H1 (cell line): ENCODE measurements around the gene C15orf62. TPM values are rescaled to one million over a fixed set of nuclear protein-coding genes. Genes with fewer than 3 reads are reported as not detected.

Experiments used
- CTCF ChIA-PET: fragments of 300-600 bp; sonication (Branson Sonifier 250); formaldehyde crosslinking; loops from one replicate; lab custom pipeline; 2021; ENCODE audit not compliant: partially characterized antibody; lab: Charles Lee
- POLR2A ChIA-PET: fragments of 300-600 bp; sonication (Branson Sonifier 250); formaldehyde crosslinking; loops from one replicate; lab custom pipeline; 2021; ENCODE audit warnings: inconsistent platforms; ENCODE audit not compliant: partially characterized antibody; lab: Charles Lee
- DNase-seq, 2 experiments: peaks; one replicate each; pipeline versions ENCODE4 v3.0.0 to v3.0.0-alpha.2; 2010 to 2022; ENCODE audit warnings: low spot score in 2 of 2, low read depth in 1 of 2, mixed read lengths in 1 of 2
- FAIRE-seq: peaks from 2 replicates; lab custom pipeline; 2011; peaks lifted over from hg19 to GRCh38; lab: Jason Lieb, UNC
- H2AFZ ChIP-seq: 2 replicates; pipeline ENCODE4 v1.8.1; 2012; ENCODE audit warnings: low read length, inconsistent platforms
- H2AK5ac ChIP-seq: 2 replicates; pipeline ENCODE4 v1.6.1; 2013; ENCODE audit warnings: low read depth, low read length
- H2BK120ac ChIP-seq: replicated peaks from 2 replicates; pipeline ENCODE3; 2013; ENCODE audit warnings: low read depth, low read length, inconsistent platforms
- H2BK12ac ChIP-seq: 2 replicates; pipeline ENCODE4 v1.6.1; 2013; ENCODE audit warnings: low read depth, low read length
- H2BK15ac ChIP-seq: 2 replicates; pipeline ENCODE4 v1.6.1; 2013; ENCODE audit warnings: low read length
- H2BK20ac ChIP-seq: 2 replicates; pipeline ENCODE4 v1.6.1; 2013; ENCODE audit warnings: low read length
- H2BK5ac ChIP-seq: 2 replicates; pipeline ENCODE4 v1.6.1; 2013; ENCODE audit warnings: low read depth, low read length
- H3K14ac ChIP-seq: 2 replicates; pipeline ENCODE4 v1.6.1; 2013; ENCODE audit warnings: inconsistent platforms; ENCODE audit not compliant: insufficient read length
- H3K18ac ChIP-seq: 2 replicates; pipeline ENCODE4 v1.6.1; 2013; ENCODE audit warnings: low read length; ENCODE audit errors: extremely low read depth
- H3K23ac ChIP-seq: 2 replicates; pipeline ENCODE4 v1.6.1; 2013; ENCODE audit warnings: inconsistent platforms; ENCODE audit not compliant: insufficient read length
- H3K23me2 ChIP-seq: 2 replicates; pipeline ENCODE4 v1.6.1; 2013; ENCODE audit warnings: low read depth, low read length
- H3K27ac ChIP-seq: 2 replicates; pipeline ENCODE4 v1.6.1; 2011; ENCODE audit warnings: low read depth, low read length, inconsistent platforms
- H3K27me3 ChIP-seq, 4 experiments: replicated peaks in 1 of 4; 1 replicate in 1 of 4; 2 replicates in 3 of 4; pipeline versions ENCODE4 v1.6.1 to v1.8.1; 2011 to 2013; ENCODE audit warnings: low read length in 3 of 4, mild to moderate bottlenecking in 3 of 4, inconsistent platforms in 2 of 4, mixed read lengths in 2 of 4, moderate library complexity in 1 of 4; ENCODE audit not compliant: control insufficient read depth in 3 of 4, insufficient read depth in 3 of 4; ENCODE audit errors: extremely low read depth in 1 of 4
- H3K36me3 ChIP-seq, 4 experiments: 2 replicates each; pipeline versions ENCODE4 v1.6.1 to v1.8.1; 2011 to 2013; ENCODE audit warnings: mild to moderate bottlenecking in 4 of 4, low read length in 3 of 4, moderate library complexity in 2 of 4, control low read depth in 1 of 4, inconsistent platforms in 1 of 4; ENCODE audit not compliant: insufficient read depth in 4 of 4, control insufficient read depth in 2 of 4
- H3K4ac ChIP-seq: replicated peaks from 2 replicates; pipeline ENCODE3; 2013; ENCODE audit warnings: low read length, low read depth, mixed read lengths, inconsistent platforms; ENCODE audit not compliant: insufficient read length
- H3K4me1 ChIP-seq, 4 experiments: replicated peaks in 1 of 4; 1 replicate in 1 of 4; 2 replicates in 3 of 4; pipeline versions ENCODE4 v1.6.1 to v1.8.1; 2011 to 2013; ENCODE audit warnings: low read length in 3 of 4, inconsistent platforms in 2 of 4, mixed read lengths in 1 of 4; ENCODE audit not compliant: insufficient read depth in 4 of 4, control insufficient read depth in 3 of 4
- H3K4me2 ChIP-seq, 2 experiments: 2 replicates each; pipeline versions ENCODE4 v1.6.1 to v1.8.1; 2011 to 2013; ENCODE audit warnings: low read depth in 2 of 2, low read length in 2 of 2, control low read depth in 1 of 2, inconsistent platforms in 1 of 2, mild to moderate bottlenecking in 1 of 2; ENCODE audit not compliant: insufficient read depth in 1 of 2
- H3K4me3 ChIP-seq, 4 experiments: fragments of 200-600, 300-600 bp in 1 of 4; sonication (generic), shearing (Covaris generic), sonication (Bioruptor Twin) in 1 of 4; 2 replicates each; pipeline versions ENCODE4 v1.5.1 to v1.8.1; 2011 to 2016; ENCODE audit warnings: low read length in 4 of 4, low read depth in 3 of 4, control low read depth in 2 of 4, inconsistent platforms in 2 of 4, mild to moderate bottlenecking in 2 of 4, mixed read lengths in 1 of 4, moderate library complexity in 1 of 4; ENCODE audit not compliant: insufficient read depth in 2 of 4; ENCODE audit errors: extremely low read depth in 1 of 4
- H3K56ac ChIP-seq: replicated peaks from 2 replicates; pipeline ENCODE3; 2013; ENCODE audit warnings: low read depth, mild to moderate bottlenecking, mixed read lengths, low read length, inconsistent platforms; ENCODE audit not compliant: insufficient read length
- H3K79me1 ChIP-seq: 2 replicates; pipeline ENCODE4 v1.6.1; 2013; ENCODE audit warnings: low read depth, low read length, control low read depth
- H3K79me2 ChIP-seq, 2 experiments: 2 replicates each; pipeline versions ENCODE4 v1.6.1 to v1.8.1; 2012 to 2013; ENCODE audit warnings: low read length in 2 of 2, mild to moderate bottlenecking in 2 of 2, inconsistent platforms in 1 of 2; ENCODE audit not compliant: insufficient read depth in 2 of 2, control insufficient read depth in 1 of 2
- H3K9ac ChIP-seq, 4 experiments: replicated peaks in 1 of 4; 1 replicate in 1 of 4; 2 replicates in 3 of 4; pipeline versions ENCODE4 v1.6.1 to v1.8.1; 2011 to 2013; ENCODE audit warnings: low read depth in 3 of 4, low read length in 3 of 4, control low read depth in 2 of 4, mild to moderate bottlenecking in 2 of 4, moderate library complexity in 2 of 4, inconsistent platforms in 1 of 4; ENCODE audit errors: extremely low read depth in 1 of 4
- H3K9me3 ChIP-seq, 2 experiments: 2 replicates each; pipeline versions ENCODE4 v1.6.1 to v1.8.1; 2012 to 2013; ENCODE audit warnings: mild to moderate bottlenecking in 2 of 2, moderate library complexity in 2 of 2, control low read depth in 1 of 2, inconsistent platforms in 1 of 2, low read depth in 1 of 2, low read length in 1 of 2, mixed read lengths in 1 of 2; ENCODE audit not compliant: insufficient read depth in 2 of 2
- H4K20me1 ChIP-seq, 2 experiments: replicated peaks in 1 of 2; 2 replicates each; pipeline versions ENCODE3 to v1.8.1; 2011 to 2013; ENCODE audit warnings: inconsistent platforms in 2 of 2, low read length in 2 of 2, mild to moderate bottlenecking in 1 of 2; ENCODE audit not compliant: insufficient read depth in 2 of 2, control insufficient read depth in 1 of 2
- H4K5ac ChIP-seq: 2 replicates; pipeline ENCODE4 v1.6.1; 2013; ENCODE audit warnings: low read length, low read depth, mixed read lengths, inconsistent platforms; ENCODE audit not compliant: insufficient read length
- H4K8ac ChIP-seq: 2 replicates; pipeline ENCODE4 v1.8.0; 2013; ENCODE audit warnings: mild to moderate bottlenecking, moderate library complexity, low read length, inconsistent platforms; ENCODE audit not compliant: insufficient read depth; ENCODE audit errors: extremely low read depth
- H4K91ac ChIP-seq: replicated peaks from 2 replicates; pipeline ENCODE3; 2013; ENCODE audit warnings: low read length, mixed read lengths, inconsistent platforms; ENCODE audit not compliant: insufficient read length
- ASH2L ChIP-seq: fragments of 200-600, 300-600 bp; sonication (generic); IDR thresholded peaks from one replicate; pipeline ENCODE4 v1.7.1; 2017; ENCODE audit warnings: low read length
- BCL11A ChIP-seq, 2 experiments: IDR thresholded peaks; one replicate each; pipeline ENCODE4 v1.6.1; 2011; ENCODE audit warnings: low read depth in 2 of 2, low read length in 2 of 2, mild to moderate bottlenecking in 2 of 2
- CBX5 ChIP-seq: fragments of 300-800, 300-1000 bp; sonication (generic); IDR thresholded peaks from 2 replicates; pipeline ENCODE4 v1.7.1; 2016; ENCODE audit warnings: antibody characterized with exemption, low read length, low read depth
- CHD1 ChIP-seq: IDR thresholded peaks from 2 replicates; pipeline ENCODE4 v1.6.1; 2012; ENCODE audit warnings: low read depth, low read length, improper control_type of control experiment
- CHD2 ChIP-seq: IDR thresholded peaks from 2 replicates; pipeline ENCODE4 v1.6.1; 2012; ENCODE audit warnings: low read length, improper control_type of control experiment
- CREB1 ChIP-seq: IDR thresholded peaks from 2 replicates; pipeline ENCODE4 v1.6.1; 2012; ENCODE audit warnings: inconsistent platforms
- JUN ChIP-seq: IDR thresholded peaks from 2 replicates; pipeline ENCODE4 v1.6.1; 2011; ENCODE audit warnings: low read depth, mild to moderate bottlenecking, improper control_type of control experiment, low read length
- KDM5A ChIP-seq: fragments of 200-600 bp; IDR thresholded peaks from 2 replicates; pipeline ENCODE4 v1.7.1; 2012; ENCODE audit warnings: mild to moderate bottlenecking, low read length, inconsistent platforms, mixed read lengths
- NRF1 ChIP-seq: IDR thresholded peaks from 2 replicates; pipeline ENCODE4 v1.6.1; 2011; ENCODE audit warnings: mild to moderate bottlenecking, low read depth, low read length, improper control_type of control experiment
- POLR2A ChIP-seq, 2 experiments: IDR thresholded peaks; 1 replicate in 1 of 2; 2 replicates in 1 of 2; pipeline ENCODE4 v1.6.1; 2011; ENCODE audit warnings: low read depth in 2 of 2, low read length in 2 of 2, mild to moderate bottlenecking in 2 of 2; ENCODE audit errors: control extremely low read depth in 1 of 2
- RFX5 ChIP-seq: IDR thresholded peaks from 2 replicates; pipeline ENCODE4 v1.6.1; 2011; ENCODE audit warnings: low read depth, low read length, improper control_type of control experiment, borderline replicate concordance
- SIN3A ChIP-seq, 2 experiments: IDR thresholded peaks in 1 of 2; conservative IDR thresholded peaks in 1 of 2; 2 replicates each; pipeline ENCODE4 v1.6.1; 2011 to 2012; ENCODE audit warnings: low read length in 2 of 2, improper control_type of control experiment in 1 of 2, low read depth in 1 of 2, mild to moderate bottlenecking in 1 of 2
- SIRT6 ChIP-seq: IDR thresholded peaks from one replicate; pipeline ENCODE4 v1.7.1; 2012; ENCODE audit warnings: low read length, inconsistent platforms
- SP2 ChIP-seq: IDR thresholded peaks from 2 replicates; pipeline ENCODE4 v1.6.1; 2012; ENCODE audit warnings: mild to moderate bottlenecking, low read length, inconsistent platforms
- TBP ChIP-seq: IDR thresholded peaks from 2 replicates; pipeline ENCODE4 v1.6.1; 2011; ENCODE audit warnings: low read depth, low read length, improper control_type of control experiment
- ZNF274 ChIP-seq: IDR thresholded peaks from 2 replicates; pipeline ENCODE4 v1.7.0; 2012; ENCODE audit warnings: low read length, borderline replicate concordance; ENCODE audit errors: extremely low read depth
- WGBS, 2 experiments: shearing (Covaris generic) in 1 of 2; methylation state at CpG; one replicate each; pipeline versions ENCODE4 v1.1.6 to v1.1.7; 2013 to 2015; ENCODE audit warnings: low lambda C conversion rate in 2 of 2, mixed read lengths in 2 of 2, inconsistent platforms in 1 of 2, low coverage in 1 of 2, missing lambda C conversion rate in 1 of 2; ENCODE audit not compliant: insufficient replicate concordance in 2 of 2, insufficient coverage in 1 of 2, insufficient read length in 1 of 2; ENCODE audit errors: extremely low coverage in 1 of 2, missing lambda C conversion rate in 1 of 2; 5-methylcytosine and 5-hydroxymethylcytosine counted together
- polyA plus RNA-seq, 7 experiments: library from polyadenylated mRNA; depleted of rRNA in 3 of 7; stranded (reverse) in 5 of 7; unstranded in 2 of 7; fragments of >200 nt in 5 of 7; fragments of 200-250 nt in 2 of 7; gene quantifications; 1 replicate in 5 of 7; 2 replicates in 1 of 7; 4 replicates in 1 of 7; pipeline versions ENCODE4 v1.2.1 to v1.2.3, GENCODE V29; 2011 to 2013; ENCODE audit warnings: missing spikeins in 2 of 7, mixed read lengths in 2 of 7
- total RNA-seq: library from RNA; stranded (reverse); fragmentation: NEBNext Ultra II Directional; extraction: Animal tissue kit (Norgen Biotek cat#: 25700); gene quantifications from 2 replicates; pipeline ENCODE4 v1.2.1, GENCODE V29; 2021

C15orf62 gene
- total and polyA plus RNA-seq, 2 of the 8 experiments (the other 6 are each of a cell fraction or from before 2014, with no cell fraction given), result 0.06 to 0.56 TPM

GRCh38 chr15:40808861-40809450 is 39.2 kb downstream of the C15orf62 start:
- no peaks in the 10 kb centered on the region for H3K79me2 ChIP-seq
- no peaks in the 10 kb centered on the region for H4K20me1 ChIP-seq
- H4K91ac ChIP-seq, result no peak overlapping the region
- H2BK120ac ChIP-seq, result no peak overlapping the region
- H2BK20ac ChIP-seq, result no peak overlapping the region
- ChIA-PET CTCF (interaction anchor here (0.6 to 1.4 kb wide), 3 partner anchors 36 to 74 kb away, joined by 3 to 4 read pairs (median 3); partner anchors contain the start of gene GCHFR), POLR2A (no interaction called here)
- H3K9ac ChIP-seq, result peak overlapping the region in 1 of 4 experiments; percentile 44; a peak in 1 of 7 replicates
- H3K9me3 ChIP-seq, result no peaks in the 10 kb centered on the region
- H2BK15ac ChIP-seq, result no peak overlapping the region
- H2BK12ac ChIP-seq, result no peak overlapping the region
- H3K4me1 ChIP-seq, result peaks cover 0 to 10% (median 5%) of the 10 kb centered on the region in 4 experiments; a peak in 5 of 7 replicates
- H3K4ac ChIP-seq, result no peak overlapping the region
- H4K8ac ChIP-seq, result no peak overlapping the region; the same call in 1 of the 2 replicates
- peaks cover 7% of the 10 kb centered on the region; the same call in 1 of the 2 replicates for H3K23me2 ChIP-seq
- no peak overlapping the region for H3K18ac ChIP-seq
- no peak overlapping the region for H3K4me3 ChIP-seq
- H3K27ac ChIP-seq, result no peak overlapping the region
- WGBS, 2 experiments, result 83% methylated on average over 7 of the region's 8 CpGs; no CpG with 5 or more reads in 1 of the 2 experiments
- DNase-seq (no peak), FAIRE-seq (no peak)
- no peak overlapping the region for H3K23ac ChIP-seq
- no peak overlapping the region for H2BK5ac ChIP-seq
- H3K36me3 ChIP-seq, result peaks cover 0 to 2% (median 0%) of the 10 kb centered on the region in 4 experiments; a peak in 1 of 8 replicates
- no peaks in the 10 kb centered on the region for H3K27me3 ChIP-seq
- no peak overlapping the region for H2AFZ ChIP-seq
- no peaks in the 10 kb centered on the region for H3K79me1 ChIP-seq
- H3K4me2 ChIP-seq, result no peak overlapping the region; a peak in 1 of 4 replicates
- no peak overlapping the region for H3K14ac ChIP-seq
- H2AK5ac ChIP-seq, result no peak overlapping the region
- H3K56ac ChIP-seq, result no peak overlapping the region
- no peak overlapping the region for H4K5ac ChIP-seq
- no peak for TF ChIP-seq SIRT6
- no peak for TF ChIP-seq ASH2L
- no peak for TF ChIP-seq CREB1
- no peak for TF ChIP-seq ZNF274
- no peak for TF ChIP-seq SIN3A (conservative IDR thresholded peaks at IDR 0.05 in 1 of 2, IDR thresholded peaks at IDR 0.05 in 1 of 2; ENCODE audit: low read depth in 1 of 2, low read length in 2 of 2)
- TF ChIP-seq POLR2A (IDR thresholded peaks at IDR 0.05; ENCODE audit: control extremely low read depth in 1 of 2, low read depth in 2 of 2, low read length in 2 of 2), result no peak
- TF ChIP-seq SP2, result no peak
- TF ChIP-seq CBX5, result no peak
- no peak for TF ChIP-seq CHD2
- no peak for TF ChIP-seq RFX5
- TF ChIP-seq TBP, result no peak
- TF ChIP-seq KDM5A, result no peak
- no peak for TF ChIP-seq CHD1
- TF ChIP-seq BCL11A (IDR thresholded peaks at IDR 0.05; ENCODE audit: low read depth in 2 of 2, low read length in 2 of 2), result no peak
- no peak for TF ChIP-seq JUN
- no peak for TF ChIP-seq NRF1
